ENCODE results near the gene CUL3. TPM values are rescaled to one million over a fixed set of nuclear protein-coding genes. Genes with fewer than 3 reads are reported as not detected.
"Not testable (repeated sequence)": the region's sequence is repeated elsewhere in the genome, so short reads cannot be mapped to it uniquely, and the experiment has no call there.

The CUL3 gene
- total RNA-seq, 1 donor from 2014 or later, result 33.5 TPM

DNA sequence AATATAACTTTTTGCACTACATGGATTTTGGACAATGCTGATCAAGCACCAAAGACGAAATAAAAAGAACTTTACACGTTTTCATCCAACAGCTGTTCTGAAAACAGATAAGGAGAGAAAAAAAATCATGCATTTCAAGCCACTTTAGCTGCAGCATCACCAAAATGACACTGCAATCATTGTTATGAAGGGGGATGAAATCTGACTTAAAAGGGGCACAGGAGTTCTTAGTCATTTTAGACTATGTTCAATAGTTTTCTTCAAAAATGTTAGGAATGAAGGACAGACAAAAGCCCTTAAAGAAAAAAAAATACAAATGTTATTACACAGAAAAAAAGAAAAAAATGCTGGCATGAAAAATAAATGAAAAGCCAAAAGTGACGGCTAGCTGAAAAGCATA is 71.2 kb downstream of the CUL3 start:
- H3K4me3 ChIP-seq (ENCODE audit: low read depth, low read length), result no peak overlapping the region
- no peak for DNase-seq (ENCODE audit: low read depth)
- TF ChIP-seq, protein P1, sequence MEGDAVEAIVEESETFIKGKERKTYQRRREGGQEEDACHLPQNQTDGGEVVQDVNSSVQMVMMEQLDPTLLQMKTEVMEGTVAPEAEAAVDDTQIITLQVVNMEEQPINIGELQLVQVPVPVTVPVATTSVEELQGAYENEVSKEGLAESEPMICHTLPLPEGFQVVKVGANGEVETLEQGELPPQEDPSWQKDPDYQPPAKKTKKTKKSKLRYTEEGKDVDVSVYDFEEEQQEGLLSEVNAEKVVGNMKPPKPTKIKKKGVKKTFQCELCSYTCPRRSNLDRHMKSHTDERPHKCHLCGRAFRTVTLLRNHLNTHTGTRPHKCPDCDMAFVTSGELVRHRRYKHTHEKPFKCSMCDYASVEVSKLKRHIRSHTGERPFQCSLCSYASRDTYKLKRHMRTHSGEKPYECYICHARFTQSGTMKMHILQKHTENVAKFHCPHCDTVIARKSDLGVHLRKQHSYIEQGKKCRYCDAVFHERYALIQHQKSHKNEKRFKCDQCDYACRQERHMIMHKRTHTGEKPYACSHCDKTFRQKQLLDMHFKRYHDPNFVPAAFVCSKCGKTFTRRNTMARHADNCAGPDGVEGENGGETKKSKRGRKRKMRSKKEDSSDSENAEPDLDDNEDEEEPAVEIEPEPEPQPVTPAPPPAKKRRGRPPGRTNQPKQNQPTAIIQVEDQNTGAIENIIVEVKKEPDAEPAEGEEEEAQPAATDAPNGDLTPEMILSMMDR (conservative IDR thresholded peaks at IDR 0.05; ENCODE audit: low read depth, low read length), result no peak

DNA sequence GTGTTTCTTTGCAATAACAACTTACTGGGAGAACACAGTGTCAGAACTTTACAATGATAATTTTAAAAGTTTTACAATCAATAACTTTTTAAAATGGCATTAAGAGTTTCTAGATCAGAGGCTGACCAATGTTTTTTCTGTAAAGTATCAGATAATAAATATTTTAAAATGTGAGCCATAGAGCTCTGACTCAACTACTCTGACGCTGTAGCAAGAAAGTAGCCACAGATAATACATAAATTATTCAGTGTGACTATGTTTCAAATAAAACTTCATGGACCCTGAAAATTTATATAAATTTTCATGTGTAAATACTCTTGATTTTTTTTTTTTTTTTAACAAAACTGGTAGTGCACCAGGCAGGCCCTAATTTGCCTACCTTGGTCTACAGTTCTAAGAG is 77.4 kb downstream of the CUL3 start:
- DNase-seq (ENCODE audit: low read depth), result no peak
- TF ChIP-seq, protein P1 (conservative IDR thresholded peaks at IDR 0.05; ENCODE audit: low read depth, low read length), result no peak
- H3K4me3 ChIP-seq (ENCODE audit: low read depth, low read length), result no peak overlapping the region

DNA sequence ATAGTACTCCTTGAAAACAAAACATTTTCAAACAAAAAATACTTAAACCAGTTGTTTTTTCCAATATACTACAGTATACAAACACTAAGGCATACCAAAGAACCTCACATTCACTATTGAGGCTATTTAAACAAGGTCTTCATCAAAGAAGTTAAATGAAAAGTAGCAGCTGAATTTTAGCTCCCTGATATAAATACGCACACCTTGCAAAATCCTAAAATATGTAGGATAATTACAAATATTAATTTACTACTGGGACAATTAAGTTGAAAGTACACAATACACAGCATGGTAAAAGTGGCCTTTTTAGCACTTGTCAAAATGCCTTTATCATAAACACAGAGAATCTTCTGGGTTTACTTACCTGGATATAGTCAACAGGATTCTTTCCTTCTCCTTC is 78.7 kb downstream of the CUL3 start:
- no peak for DNase-seq (ENCODE audit: low read depth)
- no peak overlapping the region for H3K4me3 ChIP-seq (ENCODE audit: low read depth, low read length)
- TF ChIP-seq, protein P1 (conservative IDR thresholded peaks at IDR 0.05; ENCODE audit: low read depth, low read length), result no peak

DNA sequence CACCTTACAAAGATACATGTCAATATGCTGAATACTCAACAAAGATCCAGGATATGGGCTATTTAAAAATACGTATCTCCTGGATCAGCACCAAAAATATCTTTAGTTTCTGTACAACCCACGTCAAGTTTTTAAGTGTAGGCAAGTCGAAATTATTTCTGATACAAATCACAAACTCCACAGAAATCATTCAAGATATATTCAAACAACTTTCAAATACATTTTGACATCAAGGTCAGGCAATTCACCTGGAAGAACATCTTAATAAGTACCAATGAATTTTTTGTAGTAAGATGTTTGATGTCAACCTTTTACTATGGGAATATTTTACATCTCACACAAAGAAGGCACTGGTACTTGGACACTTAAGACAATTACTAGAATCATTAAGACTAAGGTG is 86.2 kb downstream of the CUL3 start:
- no peak overlapping the region for H3K4me3 ChIP-seq (ENCODE audit: low read depth, low read length)
- TF ChIP-seq, protein P1 (conservative IDR thresholded peaks at IDR 0.05; ENCODE audit: low read depth, low read length), result no peak
- DNase-seq (ENCODE audit: low read depth), result no peak

DNA sequence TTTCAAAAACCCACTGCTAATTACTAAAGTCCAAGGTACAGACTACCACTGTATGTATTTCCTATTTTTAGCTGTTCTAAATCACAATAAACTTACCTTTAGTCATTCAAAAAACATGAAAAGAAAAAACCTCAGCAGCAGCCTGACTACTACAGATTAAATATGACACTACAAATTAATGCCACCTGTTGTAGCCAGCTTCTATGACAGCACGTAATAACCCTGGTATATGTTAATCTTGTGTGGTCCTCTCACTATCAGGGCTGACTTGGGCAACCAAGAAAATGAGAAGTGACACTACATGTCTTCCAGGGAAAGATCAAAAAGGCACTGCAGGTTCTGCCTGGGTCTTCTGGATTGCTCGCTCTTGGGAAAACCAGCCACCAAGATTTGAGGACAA is 92.6 kb downstream of the CUL3 start:
- DNase-seq (ENCODE audit: low read depth), result no peak
- TF ChIP-seq, protein P1 (conservative IDR thresholded peaks at IDR 0.05; ENCODE audit: low read depth, low read length), result no peak
- no peak overlapping the region for H3K4me3 ChIP-seq (ENCODE audit: low read depth, low read length)

DNA sequence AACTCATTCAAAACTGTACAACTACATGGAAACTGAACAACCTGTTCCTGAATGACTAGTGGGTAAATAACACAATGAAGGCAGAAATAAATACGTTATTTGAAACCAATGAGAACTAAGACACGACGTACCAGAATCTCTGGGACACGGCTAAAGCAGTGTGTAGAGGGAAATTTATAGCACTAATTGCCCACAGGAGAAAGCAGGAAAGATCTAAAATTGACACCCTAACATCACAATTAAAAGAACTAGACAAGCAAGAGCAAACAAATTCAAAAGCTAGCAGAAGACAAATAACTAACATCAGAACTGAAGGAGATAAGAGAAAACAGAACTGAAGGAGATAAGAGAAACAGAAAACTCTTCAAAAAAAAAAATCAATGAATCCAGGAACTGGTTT is 97.2 kb downstream of the CUL3 start:
- not testable (repeated sequence) for DNase-seq (ENCODE audit: low read depth); H3K4me3 ChIP-seq (ENCODE audit: low read depth, low read length)

DNA sequence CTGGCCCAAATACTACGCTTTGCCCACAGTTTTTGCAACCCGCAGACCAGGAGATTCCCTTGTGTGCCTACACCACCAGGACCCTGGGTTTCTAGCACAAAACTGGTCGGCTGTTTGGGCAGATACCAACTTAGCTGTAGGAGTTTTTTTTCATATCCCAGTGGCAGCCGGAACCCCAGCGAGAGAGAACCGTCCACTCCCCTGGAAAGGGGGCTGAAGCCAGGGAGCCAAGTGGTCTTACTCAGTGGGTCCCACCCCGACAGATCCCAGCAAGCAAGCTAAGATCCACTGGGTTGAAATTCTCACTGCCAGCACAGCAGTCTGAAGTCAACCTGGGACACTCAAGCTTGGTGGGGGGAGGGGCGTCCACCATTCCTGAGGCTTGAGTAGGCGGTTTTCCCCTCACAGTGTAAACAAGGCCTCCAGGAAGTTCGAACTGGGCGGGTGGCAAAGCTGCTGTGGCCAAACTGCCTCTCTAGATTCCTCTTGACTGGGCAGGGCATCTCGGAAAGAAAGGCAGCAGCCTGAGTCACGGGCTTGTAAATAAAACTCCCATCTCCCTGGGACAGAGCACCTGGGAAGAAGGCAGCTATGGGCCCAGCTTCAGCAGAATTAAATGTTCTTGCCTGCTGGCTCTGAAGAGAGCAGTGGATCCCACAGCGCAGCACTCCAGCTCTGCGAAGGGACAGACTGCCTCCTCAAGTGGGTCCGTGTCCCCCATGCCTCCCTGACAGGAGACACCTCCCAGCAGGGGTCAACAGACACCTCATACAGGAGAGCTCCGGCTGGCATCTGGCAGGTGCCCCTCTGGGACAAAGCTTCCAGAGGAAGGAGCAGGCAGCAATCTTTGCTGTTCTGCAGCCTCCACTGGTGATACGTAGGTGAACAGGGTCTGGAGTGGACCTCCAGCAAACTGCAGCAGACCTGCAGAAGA is 99.8 kb downstream of the CUL3 start:
- DNase-seq (ENCODE audit: low read depth), result peak; percentile 92
- H3K4me3 ChIP-seq (ENCODE audit: low read depth, low read length), result not testable (repeated sequence)

DNA sequence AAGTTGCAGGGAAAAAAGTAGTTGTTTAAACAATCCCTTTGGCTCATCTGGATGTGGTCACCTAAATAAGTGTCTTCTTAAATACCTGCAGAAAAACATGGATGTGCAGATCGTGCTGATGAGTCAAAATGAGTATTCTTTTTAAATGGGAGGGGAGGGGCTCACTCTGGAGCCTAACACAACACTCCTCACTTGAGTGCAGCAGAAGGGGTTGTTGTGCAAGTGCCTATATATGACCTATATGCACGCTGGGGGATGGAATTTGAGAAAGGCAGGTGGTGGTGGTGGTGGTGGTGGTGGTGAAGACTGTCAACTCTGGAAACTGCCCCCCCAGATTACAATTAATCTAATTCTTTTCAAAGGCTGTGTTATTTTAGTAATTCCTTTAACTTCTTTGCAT is 105.3 kb downstream of the CUL3 start:
- no peak for DNase-seq (ENCODE audit: low read depth)
- TF ChIP-seq, protein P1 (conservative IDR thresholded peaks at IDR 0.05; ENCODE audit: low read depth, low read length), result no peak

More for the DNA sequence above, 105.3 kb downstream of the CUL3 start:
- H3K4me3 ChIP-seq (ENCODE audit: low read depth, low read length), result no peak overlapping the region
